Kidney epithelial cell (primary cell): ENCODE data around the gene VEPH1. TPM values are rescaled to one million over a fixed set of nuclear protein-coding genes. Genes with fewer than 3 reads are reported as not detected.
"Not testable (repeated sequence)": the region's sequence is repeated elsewhere in the genome, so short reads cannot be mapped to it uniquely, and the experiment has no call there.

Source experiments
- DNase-seq: peaks from one replicate; pipeline ENCODE4 v3.0.0-alpha.2; 2010; ENCODE audit warnings: low read depth
- H3K27me3 ChIP-seq: 2 replicates; pipeline ENCODE4 v1.6.0; 2011; ENCODE audit warnings: low read length; ENCODE audit not compliant: control insufficient read depth, insufficient read depth
- H3K36me3 ChIP-seq: 2 replicates; pipeline ENCODE4 v1.5.1; 2011; ENCODE audit warnings: low read length; ENCODE audit not compliant: control insufficient read depth, insufficient read depth
- H3K4me3 ChIP-seq: 2 replicates; pipeline ENCODE4 v1.5.1; 2011; ENCODE audit warnings: low read depth, mild to moderate bottlenecking, control low read depth, low read length
- total RNA-seq: library from RNA; depleted of rRNA; stranded (reverse); fragments of >200 nt; gene quantifications from 2 replicates; pipeline ENCODE4 v1.2.3, GENCODE V29; 2015
- TF ChIP-seq, protein P1 (sequence below): IDR thresholded peaks from 2 replicates; pipeline ENCODE4 v1.5.1; 2011; ENCODE audit warnings: mild to moderate bottlenecking, moderate library complexity, low read length, control low read depth, inconsistent platforms; ENCODE audit not compliant: insufficient read depth, poor library complexity, severe bottlenecking

The VEPH1 gene
- total RNA-seq, 1 donor from 2014 or later: 26.0 TPM

DNA sequence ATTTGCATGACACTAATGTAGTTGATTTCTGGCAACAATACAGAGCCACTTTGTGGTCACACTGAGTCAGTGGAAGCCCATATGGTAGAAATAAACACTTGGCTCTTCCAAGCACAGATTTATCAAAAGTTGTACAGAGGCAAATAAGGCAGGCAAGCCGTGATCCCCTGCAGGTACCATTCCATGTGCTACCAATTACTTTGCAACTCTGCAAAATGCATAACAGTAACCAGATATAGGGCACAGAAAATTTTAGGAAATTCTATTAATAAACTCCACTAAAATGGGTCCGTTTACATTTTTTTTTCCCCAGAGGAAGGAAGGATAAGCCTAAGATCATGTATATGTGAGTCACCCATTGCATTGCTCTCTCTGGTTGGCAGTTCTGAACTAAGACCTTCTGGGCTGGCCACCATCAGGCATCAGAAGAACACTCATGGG, 169.6 kb downstream of the VEPH1 start:
- DNase-seq: no peak
- Histone ChIP-seq H3K36me3 (no peaks in the 10 kb centered on the region), H3K4me3 (no peak overlapping the region), H3K27me3 (no peaks in the 10 kb centered on the region)
- TF ChIP-seq, protein P1, sequence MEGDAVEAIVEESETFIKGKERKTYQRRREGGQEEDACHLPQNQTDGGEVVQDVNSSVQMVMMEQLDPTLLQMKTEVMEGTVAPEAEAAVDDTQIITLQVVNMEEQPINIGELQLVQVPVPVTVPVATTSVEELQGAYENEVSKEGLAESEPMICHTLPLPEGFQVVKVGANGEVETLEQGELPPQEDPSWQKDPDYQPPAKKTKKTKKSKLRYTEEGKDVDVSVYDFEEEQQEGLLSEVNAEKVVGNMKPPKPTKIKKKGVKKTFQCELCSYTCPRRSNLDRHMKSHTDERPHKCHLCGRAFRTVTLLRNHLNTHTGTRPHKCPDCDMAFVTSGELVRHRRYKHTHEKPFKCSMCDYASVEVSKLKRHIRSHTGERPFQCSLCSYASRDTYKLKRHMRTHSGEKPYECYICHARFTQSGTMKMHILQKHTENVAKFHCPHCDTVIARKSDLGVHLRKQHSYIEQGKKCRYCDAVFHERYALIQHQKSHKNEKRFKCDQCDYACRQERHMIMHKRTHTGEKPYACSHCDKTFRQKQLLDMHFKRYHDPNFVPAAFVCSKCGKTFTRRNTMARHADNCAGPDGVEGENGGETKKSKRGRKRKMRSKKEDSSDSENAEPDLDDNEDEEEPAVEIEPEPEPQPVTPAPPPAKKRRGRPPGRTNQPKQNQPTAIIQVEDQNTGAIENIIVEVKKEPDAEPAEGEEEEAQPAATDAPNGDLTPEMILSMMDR: no peak

DNA sequence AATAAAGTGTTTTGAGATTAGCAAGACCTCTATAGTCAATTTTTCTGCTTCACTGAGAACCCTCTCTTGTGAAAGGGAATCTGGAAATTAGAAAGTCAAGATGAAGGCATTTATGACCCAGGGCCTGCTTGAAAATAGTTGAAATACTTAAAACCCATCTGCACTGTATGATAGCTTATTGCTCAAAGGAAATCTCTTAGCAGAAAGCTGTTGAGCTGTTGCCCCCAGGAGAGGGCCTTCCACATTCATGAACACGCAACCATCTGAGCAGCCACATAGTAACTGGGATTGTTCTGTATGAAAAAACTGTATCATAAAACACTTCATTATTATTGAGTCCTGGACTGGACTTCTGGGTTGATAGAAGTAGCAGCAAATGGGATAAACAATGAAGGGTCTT, 173.0 kb downstream of the VEPH1 start:
- no peaks in the 10 kb centered on the region for H3K36me3 ChIP-seq
- H3K4me3 ChIP-seq: no peak overlapping the region
- H3K27me3 ChIP-seq: no peaks in the 10 kb centered on the region
- no peak for DNase-seq
- TF ChIP-seq, protein P1: no peak

- no peaks in the 10 kb centered on the region for H3K27me3 ChIP-seq
- TF ChIP-seq, protein P1: no peak
- no peak for DNase-seq
- H3K4me3 ChIP-seq: no peak overlapping the region
- H3K36me3 ChIP-seq: no peaks in the 10 kb centered on the region
Measured at GRCh38 chr3:157329551-157329950, 173.7 kb downstream of the VEPH1 start.

DNA sequence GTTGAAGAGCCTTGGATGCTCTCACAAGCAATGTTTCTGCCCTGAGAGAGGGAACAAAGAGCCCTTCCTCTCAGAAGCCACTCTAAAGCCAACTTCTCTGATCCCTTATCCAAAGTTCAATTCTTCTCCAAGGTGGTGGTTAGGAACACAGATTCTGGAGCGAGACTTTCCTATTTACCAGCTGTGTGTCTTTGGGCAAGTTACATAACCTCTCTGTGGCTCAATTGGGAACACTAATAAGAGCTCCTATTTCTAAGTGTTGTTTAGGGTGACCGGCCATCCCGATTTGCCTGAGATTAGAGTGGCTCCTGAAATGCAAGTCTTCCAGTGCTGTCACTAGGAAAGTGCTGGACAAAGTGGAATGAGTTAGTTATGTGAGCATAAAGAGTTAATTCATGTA, 175.4 kb downstream of the VEPH1 start:
- H3K27me3 ChIP-seq: no peaks in the 10 kb centered on the region

DNA sequence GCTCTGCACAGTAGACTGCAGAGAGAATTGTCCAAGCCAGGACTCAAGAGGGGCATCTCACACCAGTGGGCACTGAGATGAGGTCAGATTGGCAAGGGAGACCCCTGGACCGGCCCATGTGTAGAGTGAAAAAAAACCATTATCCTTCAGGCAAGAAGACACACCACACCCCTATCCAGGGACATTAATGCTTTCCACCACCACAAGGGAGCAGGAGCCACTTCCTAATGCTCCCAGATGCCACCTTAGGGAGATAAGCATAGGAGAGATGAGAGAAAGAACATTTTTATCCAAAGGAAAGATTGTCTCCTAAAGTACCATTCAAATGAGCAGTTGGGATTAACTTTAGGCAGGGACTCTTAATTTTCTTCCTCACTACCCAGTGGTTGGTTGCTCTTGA, 176.2 kb downstream of the VEPH1 start:
- H3K36me3 ChIP-seq: no peaks in the 10 kb centered on the region
- TF ChIP-seq, protein P1: no peak
- no peak overlapping the region for H3K4me3 ChIP-seq
- no peaks in the 10 kb centered on the region for H3K27me3 ChIP-seq
- no peak for DNase-seq

More for the DNA sequence above, 175.4 kb downstream of the VEPH1 start:
- Histone ChIP-seq H3K36me3 (no peaks in the 10 kb centered on the region), H3K4me3 (no peak overlapping the region)
- TF ChIP-seq, protein P1: no peak
- DNase-seq: no peak

DNA sequence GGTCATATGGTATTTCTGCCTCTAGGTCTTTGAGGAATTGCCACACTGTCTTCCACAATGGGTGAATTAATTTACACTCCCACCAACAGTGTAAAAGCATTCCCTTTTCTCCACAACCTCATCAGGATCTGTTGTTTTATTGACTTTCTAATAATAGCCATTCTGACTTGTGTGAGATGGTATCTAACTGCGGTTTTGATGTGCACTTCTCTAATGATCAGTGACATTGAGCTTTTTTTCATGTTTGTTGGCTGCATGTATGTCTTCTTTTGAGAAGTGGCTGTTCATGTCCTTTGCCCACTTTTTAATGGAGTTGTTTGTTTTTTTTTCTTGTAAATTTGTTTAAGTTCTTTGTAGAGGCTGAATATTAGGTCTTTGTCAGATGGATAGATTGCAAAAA, 178.3 kb downstream of the VEPH1 start:
- H3K4me3 ChIP-seq, DNase-seq, H3K27me3 ChIP-seq, H3K36me3 ChIP-seq: not testable (repeated sequence)
